ENCODE data around the gene GUCY2D.

DNA sequence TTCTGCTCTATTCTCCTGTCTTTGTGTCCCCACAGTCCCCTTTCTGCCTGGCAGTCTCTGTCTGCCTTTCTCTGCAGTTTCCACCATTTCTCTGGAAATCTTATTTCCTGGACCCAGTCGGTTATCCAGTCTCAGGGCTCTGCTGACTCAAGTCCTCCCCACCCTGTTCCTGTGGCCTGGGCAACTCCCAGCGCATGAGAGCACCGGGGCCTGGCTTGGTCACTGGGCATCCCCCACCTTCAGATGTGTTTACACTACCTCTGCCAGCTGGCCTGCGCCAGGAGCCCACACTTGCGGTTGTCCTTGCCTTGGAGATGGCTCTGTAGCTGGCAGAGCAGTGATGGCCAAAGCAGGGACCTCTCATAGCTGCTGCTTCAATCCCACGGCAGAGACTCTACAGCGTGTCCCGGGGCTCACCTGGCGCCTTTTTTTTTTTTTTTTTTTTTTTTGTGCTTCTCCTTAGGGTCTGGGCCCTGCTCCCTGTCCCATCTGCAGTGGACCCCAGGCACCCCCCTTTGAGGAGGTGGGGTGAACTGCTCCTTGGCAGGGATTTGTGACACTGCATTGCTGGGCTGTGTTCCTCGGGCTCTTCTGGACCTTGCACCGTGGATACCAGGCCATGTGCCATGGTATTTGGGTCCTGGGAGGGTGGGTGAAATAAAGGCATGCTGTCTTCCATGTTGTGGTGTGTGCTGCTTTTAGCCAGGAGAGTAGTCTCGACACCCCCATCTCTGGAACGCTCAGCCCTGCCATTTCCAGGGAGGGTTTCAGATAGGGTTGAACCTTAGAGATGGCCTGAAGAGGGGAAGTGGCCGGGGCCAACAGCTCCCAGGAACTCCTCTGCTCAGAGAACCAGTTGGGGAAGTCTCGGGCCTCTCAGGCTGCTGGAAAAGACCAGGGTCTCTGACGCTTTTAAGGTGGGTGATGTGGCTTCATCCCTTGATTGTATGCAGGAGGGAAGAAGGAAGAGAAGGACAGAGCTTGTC is 17.5 kb downstream of the GUCY2D start:
- TF ChIP-seq CTCF (IDR thresholded peaks at IDR 0.05 in 8 of 11, conservative IDR thresholded peaks at IDR 0.05 in 3 of 11) (no peak), POLR2AphosphoS5 (IDR thresholded peaks at IDR 0.05) (no peak)
